GM18870 (cell line): ENCODE results near the gene TRO.

ENCODE experiments used
- ATAC-seq: cut with Tn5 transposase; IDR thresholded peaks from one replicate; pipeline ENCODE4 v1.9.1; 2021; ENCODE audit warnings: moderate library complexity; ENCODE audit not compliant: unreplicated experiment

TRO gene, protein sequence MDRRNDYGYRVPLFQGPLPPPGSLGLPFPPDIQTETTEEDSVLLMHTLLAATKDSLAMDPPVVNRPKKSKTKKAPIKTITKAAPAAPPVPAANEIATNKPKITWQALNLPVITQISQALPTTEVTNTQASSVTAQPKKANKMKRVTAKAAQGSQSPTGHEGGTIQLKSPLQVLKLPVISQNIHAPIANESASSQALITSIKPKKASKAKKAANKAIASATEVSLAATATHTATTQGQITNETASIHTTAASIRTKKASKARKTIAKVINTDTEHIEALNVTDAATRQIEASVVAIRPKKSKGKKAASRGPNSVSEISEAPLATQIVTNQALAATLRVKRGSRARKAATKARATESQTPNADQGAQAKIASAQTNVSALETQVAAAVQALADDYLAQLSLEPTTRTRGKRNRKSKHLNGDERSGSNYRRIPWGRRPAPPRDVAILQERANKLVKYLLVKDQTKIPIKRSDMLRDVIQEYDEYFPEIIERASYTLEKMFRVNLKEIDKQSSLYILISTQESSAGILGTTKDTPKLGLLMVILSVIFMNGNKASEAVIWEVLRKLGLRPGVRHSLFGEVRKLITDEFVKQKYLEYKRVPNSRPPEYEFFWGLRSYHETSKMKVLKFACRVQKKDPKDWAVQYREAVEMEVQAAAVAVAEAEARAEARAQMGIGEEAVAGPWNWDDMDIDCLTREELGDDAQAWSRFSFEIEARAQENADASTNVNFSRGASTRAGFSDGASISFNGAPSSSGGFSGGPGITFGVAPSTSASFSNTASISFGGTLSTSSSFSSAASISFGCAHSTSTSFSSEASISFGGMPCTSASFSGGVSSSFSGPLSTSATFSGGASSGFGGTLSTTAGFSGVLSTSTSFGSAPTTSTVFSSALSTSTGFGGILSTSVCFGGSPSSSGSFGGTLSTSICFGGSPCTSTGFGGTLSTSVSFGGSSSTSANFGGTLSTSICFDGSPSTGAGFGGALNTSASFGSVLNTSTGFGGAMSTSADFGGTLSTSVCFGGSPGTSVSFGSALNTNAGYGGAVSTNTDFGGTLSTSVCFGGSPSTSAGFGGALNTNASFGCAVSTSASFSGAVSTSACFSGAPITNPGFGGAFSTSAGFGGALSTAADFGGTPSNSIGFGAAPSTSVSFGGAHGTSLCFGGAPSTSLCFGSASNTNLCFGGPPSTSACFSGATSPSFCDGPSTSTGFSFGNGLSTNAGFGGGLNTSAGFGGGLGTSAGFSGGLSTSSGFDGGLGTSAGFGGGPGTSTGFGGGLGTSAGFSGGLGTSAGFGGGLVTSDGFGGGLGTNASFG (N-terminal part only)

GRCh38 chrX:54920610-54921426 is at the start of gene TRO:
Gene TRO (plus strand): TSS chrX:54920824. CDS start chrX:54922247, 1,423 bp downstream.
- no peak for ATAC-seq

DNA sequence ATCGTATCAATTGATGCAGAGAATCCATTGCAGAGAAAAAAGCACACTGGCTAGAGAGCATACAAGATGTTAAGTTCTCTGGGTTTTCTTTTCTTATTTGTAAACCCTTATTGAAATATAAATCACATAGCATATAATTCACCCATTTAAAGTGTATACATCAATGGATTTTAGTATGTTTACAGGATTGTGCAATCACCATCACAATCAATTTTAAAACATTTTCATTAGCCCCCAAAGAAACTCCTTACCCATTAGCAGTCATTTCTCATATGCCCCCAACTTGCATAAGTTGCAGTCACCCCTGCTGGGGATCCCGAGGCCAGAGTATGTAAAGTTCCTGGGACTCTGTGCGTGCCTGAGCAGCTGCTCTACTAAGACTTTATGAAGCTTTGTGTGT is 34.9 kb upstream of the TRO start:
- ATAC-seq: no peak

DNA sequence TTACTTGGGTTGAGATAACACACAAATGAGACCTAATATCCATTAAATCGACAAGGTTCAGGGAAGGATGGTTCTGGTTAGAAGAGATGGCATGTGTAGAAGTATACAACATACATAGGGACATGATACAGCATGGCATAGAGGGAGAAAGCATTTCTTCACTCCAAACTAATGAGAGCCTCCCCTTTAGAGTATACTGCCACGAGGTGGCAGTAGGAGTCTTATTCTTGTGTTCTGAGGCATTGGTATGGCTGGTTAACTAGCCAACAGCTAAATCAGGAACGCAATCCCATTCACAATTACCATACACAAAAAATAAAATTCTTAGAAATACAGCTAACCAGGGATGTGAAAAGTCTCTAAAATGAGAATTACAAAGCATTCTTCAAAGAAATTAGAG is 29.1 kb upstream of the TRO start:
- ATAC-seq: no peak

GRCh38 chrX:54894159-54894558 is 26.5 kb upstream of the TRO start:
- no peak for ATAC-seq

GRCh38 chrX:54909941-54910340 is 10.7 kb upstream of the TRO start:
- ATAC-seq: no peak

DNA sequence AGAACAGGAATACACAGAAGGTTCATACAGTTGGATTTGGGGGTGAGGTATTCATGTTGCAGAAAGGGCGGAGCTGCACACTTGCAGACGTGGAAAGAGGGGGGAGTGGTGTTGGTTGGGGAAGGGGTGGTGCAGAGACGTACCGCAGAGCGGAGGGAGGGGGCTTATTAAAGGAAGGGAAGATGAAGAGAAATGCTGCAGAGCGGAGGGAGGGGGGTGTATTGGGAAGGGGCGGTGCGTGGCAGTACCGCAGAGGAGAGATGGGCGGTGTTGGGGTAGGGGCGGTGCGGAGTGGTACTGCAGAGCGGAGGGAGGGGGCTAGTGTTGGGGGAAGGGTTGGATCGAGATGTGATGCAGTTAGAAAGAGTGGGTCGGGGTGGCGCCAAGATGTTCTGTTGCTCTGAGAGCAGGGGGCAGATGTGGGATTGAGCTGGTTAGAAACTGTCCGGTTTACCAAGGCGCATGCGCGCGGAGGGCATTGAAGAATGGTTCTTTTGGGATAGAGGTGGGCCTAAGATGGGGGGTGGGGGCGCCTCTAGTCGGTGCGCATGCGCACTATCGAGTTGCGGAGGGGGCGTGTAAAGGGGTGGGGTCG is 900 bp downstream of the TRO start:
- no peak for ATAC-seq

DNA sequence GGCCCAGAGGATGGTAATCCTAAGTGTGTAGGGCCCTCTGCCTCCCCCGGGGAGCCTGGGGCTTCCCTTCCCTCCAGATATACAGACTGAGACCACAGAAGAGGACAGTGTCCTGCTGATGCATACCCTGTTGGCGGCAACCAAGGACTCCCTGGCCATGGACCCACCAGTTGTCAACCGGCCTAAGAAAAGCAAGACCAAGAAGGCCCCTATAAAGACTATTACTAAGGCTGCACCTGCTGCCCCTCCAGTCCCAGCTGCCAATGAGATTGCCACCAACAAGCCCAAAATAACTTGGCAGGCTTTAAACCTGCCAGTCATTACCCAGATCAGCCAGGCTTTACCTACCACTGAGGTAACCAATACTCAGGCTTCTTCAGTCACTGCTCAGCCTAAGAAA is 1.9 kb downstream of the TRO start:
- ATAC-seq: no peak

DNA sequence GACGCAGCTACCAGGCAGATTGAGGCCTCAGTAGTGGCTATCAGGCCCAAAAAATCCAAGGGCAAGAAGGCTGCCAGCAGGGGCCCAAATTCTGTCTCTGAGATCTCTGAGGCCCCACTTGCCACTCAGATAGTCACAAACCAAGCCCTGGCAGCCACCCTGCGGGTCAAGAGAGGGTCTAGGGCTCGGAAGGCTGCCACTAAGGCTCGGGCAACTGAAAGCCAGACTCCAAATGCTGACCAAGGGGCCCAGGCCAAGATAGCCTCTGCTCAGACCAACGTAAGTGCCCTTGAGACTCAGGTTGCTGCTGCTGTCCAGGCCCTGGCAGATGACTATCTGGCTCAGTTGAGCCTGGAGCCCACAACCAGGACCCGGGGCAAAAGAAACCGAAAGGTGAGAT is 2.8 kb downstream of the TRO start:
- no peak for ATAC-seq

DNA sequence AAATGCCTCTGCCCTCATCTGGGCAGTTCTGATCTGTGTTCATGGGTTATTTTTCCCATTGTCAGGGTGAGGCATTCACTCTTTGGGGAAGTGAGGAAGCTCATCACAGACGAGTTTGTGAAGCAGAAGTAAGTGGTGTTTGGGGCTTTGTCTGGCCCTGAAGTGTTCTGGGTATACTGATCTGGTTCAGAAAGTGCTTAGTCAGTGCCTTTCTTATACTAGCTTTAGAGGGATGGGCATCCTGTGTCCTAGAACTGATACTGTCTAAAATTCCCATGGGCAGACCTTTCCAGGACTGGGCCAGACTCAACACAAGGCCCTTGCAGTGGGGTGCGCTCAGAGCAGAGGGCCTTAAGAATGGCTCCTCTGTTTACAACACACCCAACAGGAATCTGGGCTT is 6.4 kb downstream of the TRO start:
- ATAC-seq: no peak

DNA sequence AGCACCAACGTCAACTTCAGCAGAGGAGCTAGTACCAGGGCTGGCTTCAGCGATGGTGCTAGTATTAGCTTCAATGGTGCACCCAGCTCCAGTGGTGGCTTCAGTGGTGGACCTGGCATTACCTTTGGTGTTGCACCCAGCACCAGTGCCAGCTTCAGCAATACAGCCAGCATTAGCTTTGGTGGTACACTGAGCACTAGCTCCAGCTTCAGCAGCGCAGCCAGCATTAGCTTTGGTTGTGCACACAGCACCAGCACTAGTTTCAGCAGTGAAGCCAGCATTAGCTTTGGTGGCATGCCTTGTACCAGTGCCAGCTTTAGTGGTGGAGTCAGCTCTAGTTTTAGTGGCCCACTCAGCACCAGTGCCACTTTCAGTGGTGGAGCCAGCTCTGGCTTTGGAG is 8.3 kb downstream of the TRO start:
- no peak for ATAC-seq

DNA sequence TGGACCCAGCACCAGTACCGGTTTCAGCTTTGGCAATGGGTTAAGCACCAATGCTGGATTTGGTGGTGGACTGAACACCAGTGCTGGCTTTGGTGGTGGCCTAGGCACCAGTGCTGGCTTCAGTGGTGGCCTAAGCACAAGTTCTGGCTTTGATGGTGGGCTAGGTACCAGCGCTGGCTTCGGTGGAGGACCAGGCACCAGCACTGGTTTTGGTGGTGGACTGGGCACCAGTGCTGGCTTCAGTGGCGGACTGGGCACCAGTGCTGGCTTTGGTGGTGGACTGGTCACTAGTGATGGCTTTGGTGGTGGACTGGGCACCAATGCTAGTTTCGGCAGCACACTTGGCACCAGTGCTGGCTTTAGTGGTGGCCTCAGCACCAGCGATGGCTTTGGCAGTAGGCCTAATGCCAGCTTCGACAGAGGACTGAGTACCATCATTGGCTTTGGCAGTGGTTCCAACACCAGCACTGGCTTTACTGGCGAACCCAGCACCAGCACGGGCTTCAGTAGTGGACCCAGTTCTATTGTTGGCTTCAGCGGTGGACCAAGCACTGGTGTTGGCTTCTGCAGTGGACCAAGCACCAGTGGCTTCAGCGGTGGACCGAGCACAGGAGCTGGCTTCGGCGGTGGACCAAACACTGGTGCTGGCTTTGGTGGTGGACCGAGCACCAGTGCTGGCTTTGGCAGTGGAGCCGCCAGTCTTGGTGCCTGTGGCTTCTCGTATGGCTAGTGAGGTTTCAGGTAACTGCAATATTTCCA is 9.8 kb downstream of the TRO start:
- no peak for ATAC-seq

GRCh38 chrX:54931107-54931506 is 10.5 kb downstream of the TRO start:
- no peak for ATAC-seq

DNA sequence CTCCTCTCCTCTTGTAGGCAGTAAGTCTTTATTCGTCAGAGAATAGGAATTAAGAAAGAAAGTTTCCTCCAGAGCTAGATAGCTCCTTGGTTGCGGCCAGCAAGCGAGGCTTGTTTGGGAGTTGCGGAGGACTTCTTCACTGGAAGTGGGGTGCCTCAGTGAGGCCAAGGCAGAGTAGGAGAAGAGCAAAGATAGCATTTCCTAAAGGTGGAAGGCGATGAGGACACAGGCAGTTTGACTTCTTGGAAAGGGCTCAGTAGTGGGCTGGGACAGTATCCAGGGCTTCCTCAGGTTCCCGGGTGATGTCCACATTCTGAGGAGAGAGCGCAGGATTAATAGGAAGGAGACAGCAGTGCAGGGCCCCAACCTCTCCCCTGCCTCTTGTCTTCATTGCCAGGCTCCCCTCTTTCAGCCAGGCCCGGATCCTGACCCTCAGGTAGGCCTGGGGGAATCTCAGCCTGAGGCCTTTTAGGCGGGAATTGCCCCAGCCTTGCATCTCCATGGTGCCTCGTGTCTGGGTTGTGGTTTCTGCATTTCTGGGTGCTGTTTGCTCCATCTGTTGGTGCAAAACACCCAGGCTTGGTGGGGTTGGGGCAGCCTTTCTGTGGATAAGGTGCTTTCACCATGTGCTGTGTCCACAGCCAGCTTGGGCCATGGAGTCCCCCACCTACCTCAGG is 12.7 kb downstream of the TRO start:
- no peak for ATAC-seq

DNA sequence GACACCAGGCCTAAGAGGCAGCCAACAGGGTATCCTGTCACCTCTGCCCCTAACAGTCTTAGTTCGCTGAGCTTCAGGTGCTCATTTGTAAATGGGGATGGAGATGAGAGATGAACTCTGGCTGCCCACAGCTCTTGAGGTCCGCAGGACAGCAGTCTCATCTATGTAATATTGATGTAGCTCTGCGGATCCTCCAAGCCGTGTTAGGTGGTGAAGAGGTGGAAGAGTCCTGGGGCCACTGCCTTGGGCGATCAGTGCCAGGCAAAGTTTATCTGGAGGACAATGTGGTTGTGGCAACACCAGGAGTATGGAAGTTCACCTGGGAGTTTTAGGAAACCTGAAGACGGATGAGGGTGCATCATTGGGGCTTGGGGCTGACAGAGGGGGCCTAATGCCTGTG is 13.4 kb downstream of the TRO start:
- no peak for ATAC-seq

- ATAC-seq: no peak
Observed at GRCh38 chrX:54934890-54935289, 14.3 kb downstream of the TRO start.

- ATAC-seq: no peak
Observed at GRCh38 chrX:54935306-54935705, 14.7 kb downstream of the TRO start.

DNA sequence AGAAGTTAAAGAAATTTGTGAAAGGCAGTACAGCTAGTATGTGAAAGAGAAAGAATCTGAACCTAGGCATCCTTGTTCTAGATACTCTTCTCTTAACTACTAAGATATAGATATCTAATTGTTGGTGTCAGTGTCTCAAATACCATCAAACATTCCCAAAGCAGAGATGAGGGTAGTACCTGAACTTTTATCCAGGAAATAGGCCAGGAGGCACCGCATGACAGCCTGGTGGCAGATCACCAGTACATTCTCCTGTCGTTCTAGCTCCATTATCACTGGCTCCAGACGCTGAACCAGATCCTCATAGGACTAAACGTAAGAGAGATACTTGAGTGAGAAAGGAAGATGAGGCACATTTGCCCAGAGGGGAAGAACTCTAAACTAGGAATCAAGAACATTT is 16.8 kb downstream of the TRO start:
- ATAC-seq: no peak

DNA sequence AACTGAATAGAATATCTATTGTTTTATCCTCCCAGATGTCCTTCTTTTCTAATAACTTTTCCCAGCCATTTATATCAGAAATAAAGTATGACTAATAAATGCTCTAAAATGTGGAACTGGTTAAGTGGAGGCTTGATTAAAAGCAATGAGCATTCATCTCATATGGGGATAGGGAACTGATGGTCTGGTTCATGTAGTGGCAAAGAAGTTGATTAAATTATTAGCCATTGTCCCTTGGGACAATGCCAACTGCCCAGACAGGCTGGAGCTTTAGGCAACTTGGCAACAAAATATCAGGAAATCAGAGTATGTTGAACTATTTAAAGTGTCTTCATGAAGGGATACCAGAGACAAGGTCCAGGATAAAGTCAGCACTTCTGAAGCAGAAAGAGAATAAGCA is 24.2 kb downstream of the TRO start:
- no peak for ATAC-seq

DNA sequence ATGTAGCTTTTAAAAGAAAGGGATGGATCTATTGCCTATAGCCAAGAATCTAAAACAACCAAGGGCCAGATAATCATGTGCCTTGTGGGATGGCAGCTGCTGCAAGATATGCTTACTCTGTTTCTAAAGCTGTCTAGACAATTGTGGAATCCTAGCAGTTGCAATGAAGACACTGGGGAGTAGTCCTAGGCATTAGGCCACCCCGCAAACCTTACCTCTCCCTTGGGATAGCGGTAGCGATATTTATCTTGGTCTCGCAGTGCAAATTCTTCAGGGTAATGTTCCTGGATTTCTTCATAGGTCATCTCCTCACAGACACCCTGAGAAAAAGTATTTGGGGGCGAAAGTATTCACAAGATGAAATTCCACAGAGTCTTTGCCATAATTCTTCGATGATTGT is 24.6 kb downstream of the TRO start:
- no peak for ATAC-seq
